IMR-90 (cell line): ENCODE measurements around the gene XCL1. TPM values are rescaled to one million over a fixed set of nuclear protein-coding genes. Genes with fewer than 3 reads are reported as not detected.

Experiments
- ATAC-seq: fragments of 200-7000 bp; cut with Tn5 transposase; 2 replicates; pipeline ENCODE4 v1.9.1; 2020; ENCODE audit warnings: low read depth, mild to moderate bottlenecking, moderate library complexity
- BruUV-seq: library from RNA; stranded (reverse); fragments of 400-500 nt; replicated peaks from 2 replicates; lab custom pipeline; 2021; lab: Mats Ljungman, UMichigan
- CTCF ChIA-PET: fragments of 300-600 bp; formaldehyde crosslinking; extraction: SDS; loops from one replicate; lab custom pipeline; 2021; ENCODE audit warnings: antibody characterized with exemption; lab: Yijun Ruan, JAX
- POLR2A ChIA-PET: fragments of 300-600 bp; sonication (Branson Sonifier 250); formaldehyde crosslinking; loops from one replicate; lab custom pipeline; 2022; ENCODE audit warnings: antibody characterized with exemption; ENCODE audit not compliant: unreplicated experiment; lab: Charles Lee
- DNase-seq: peaks from one replicate; pipeline ENCODE4 v3.0.0; 2013
- H2AFZ ChIP-seq: replicated peaks from 2 replicates; pipeline ENCODE3; 2013; ENCODE audit warnings: low read length, mild to moderate bottlenecking; ENCODE audit not compliant: poor library complexity
- H2AK5ac ChIP-seq: 2 replicates; pipeline ENCODE4 v1.6.1; 2013; ENCODE audit warnings: low read depth, low read length, inconsistent platforms
- H2AK9ac ChIP-seq: replicated peaks from 2 replicates; pipeline ENCODE3; 2013; ENCODE audit warnings: mild to moderate bottlenecking, low read depth, low read length, moderate library complexity; ENCODE audit not compliant: poor library complexity
- H2BK120ac ChIP-seq: 2 replicates; pipeline ENCODE4 v1.6.1; 2013; ENCODE audit warnings: low read depth, low read length, inconsistent platforms
- H2BK15ac ChIP-seq: 3 replicates; pipeline ENCODE4 v1.6.1; 2013; ENCODE audit warnings: low read depth, low read length, inconsistent platforms
- H2BK20ac ChIP-seq: 2 replicates; pipeline ENCODE4 v1.6.1; 2013; ENCODE audit warnings: low read depth, mild to moderate bottlenecking, inconsistent platforms, low read length, moderate library complexity
- H2BK5ac ChIP-seq: 2 replicates; pipeline ENCODE4 v1.6.1; 2013; ENCODE audit warnings: mild to moderate bottlenecking, low read depth, low read length, inconsistent platforms; ENCODE audit not compliant: poor library complexity, severe bottlenecking
- H3K14ac ChIP-seq: replicated peaks from 2 replicates; pipeline ENCODE4 v1.6.1; 2013; ENCODE audit warnings: low read depth, low read length, inconsistent platforms
- H3K18ac ChIP-seq: 2 replicates; pipeline ENCODE4 v1.6.1; 2013; ENCODE audit warnings: low read depth, low read length, control low read depth
- H3K23ac ChIP-seq: 2 replicates; pipeline ENCODE4 v1.6.1; 2013; ENCODE audit warnings: low read depth, low read length, inconsistent platforms
- H3K27ac ChIP-seq: 2 replicates; pipeline ENCODE4 v1.5.1; 2013; ENCODE audit warnings: mild to moderate bottlenecking, control low read depth, low read length; ENCODE audit not compliant: insufficient read depth
- H3K27me3 ChIP-seq: 2 replicates; pipeline ENCODE4 v1.6.1; 2013; ENCODE audit warnings: low read length; ENCODE audit not compliant: control insufficient read depth, insufficient read depth
- H3K36me3 ChIP-seq: 2 replicates; pipeline ENCODE4 v1.6.1; 2013; ENCODE audit warnings: low read length, mixed read lengths; ENCODE audit not compliant: control insufficient read depth, insufficient read depth
- H3K4ac ChIP-seq: 2 replicates; pipeline ENCODE4 v1.6.1; 2013; ENCODE audit warnings: low read depth, low read length, inconsistent platforms
- H3K4me1 ChIP-seq: 2 replicates; pipeline ENCODE4 v1.6.1; 2013; ENCODE audit warnings: low read length, mixed read lengths; ENCODE audit not compliant: control insufficient read depth, insufficient read depth
- H3K4me2 ChIP-seq: 2 replicates; pipeline ENCODE4 v1.6.1; 2013; ENCODE audit warnings: low read depth, mild to moderate bottlenecking, control low read depth, low read length, moderate library complexity
- H3K4me3 ChIP-seq: 2 replicates; pipeline ENCODE4 v1.5.1; 2013; ENCODE audit warnings: low read depth, mild to moderate bottlenecking, control low read depth, low read length, moderate library complexity; ENCODE audit not compliant: insufficient read depth
- H3K56ac ChIP-seq: 2 replicates; pipeline ENCODE4 v1.6.1; 2013; ENCODE audit warnings: low read length, inconsistent platforms; ENCODE audit not compliant: insufficient read depth; ENCODE audit errors: extremely low read depth
- H3K79me1 ChIP-seq, 2 experiments: 2 replicates each; pipeline ENCODE4 v1.6.1; 2013; ENCODE audit warnings: low read length in 2 of 2, inconsistent platforms in 1 of 2, low read depth in 1 of 2
- H3K9ac ChIP-seq: 2 replicates; pipeline ENCODE4 v1.6.1; 2013; ENCODE audit warnings: low read depth, low read length, control low read depth
- H3K9me1 ChIP-seq: 2 replicates; pipeline ENCODE4 v1.6.1; 2013; ENCODE audit warnings: low read length, inconsistent platforms; ENCODE audit not compliant: insufficient read depth
- H3K9me3 ChIP-seq: 2 replicates; pipeline ENCODE4 v1.6.1; 2013; ENCODE audit warnings: low read length; ENCODE audit not compliant: control insufficient read depth, insufficient read depth
- H4K20me1 ChIP-seq: 2 replicates; pipeline ENCODE4 v1.6.1; 2013; ENCODE audit warnings: low read length, inconsistent platforms; ENCODE audit not compliant: insufficient read depth
- H4K5ac ChIP-seq: 2 replicates; pipeline ENCODE4 v1.6.1; 2013; ENCODE audit warnings: mild to moderate bottlenecking, low read depth, low read length, control low read depth
- H4K8ac ChIP-seq, 2 experiments: 2 replicates each; pipeline ENCODE4 v1.6.1; 2013; ENCODE audit warnings: low read depth in 2 of 2, low read length in 2 of 2, control low read depth in 1 of 2, inconsistent platforms in 1 of 2
- H4K91ac ChIP-seq: 2 replicates; pipeline ENCODE4 v1.6.1; 2013; ENCODE audit warnings: low read depth, low read length, inconsistent platforms; ENCODE audit not compliant: insufficient read depth
- BHLHE40 ChIP-seq: fragments of 150-350 bp; IDR thresholded peaks from 2 replicates; pipeline ENCODE4 v1.6.1; 2016; ENCODE audit warnings: mild to moderate bottlenecking, low read depth, low read length
- CHD1 ChIP-seq: IDR thresholded peaks from 2 replicates; pipeline ENCODE4 v1.6.1; 2012; ENCODE audit warnings: low read depth, low read length, improper control_type of control experiment
- ELK1 ChIP-seq: fragments of 150-350 bp; IDR thresholded peaks from 2 replicates; pipeline ENCODE4 v1.6.1; 2016; ENCODE audit warnings: low read depth, mild to moderate bottlenecking, low read length, moderate library complexity, borderline replicate concordance
- FOS ChIP-seq: fragments of 150-350 bp; IDR thresholded peaks from 2 replicates; pipeline ENCODE4 v1.6.1; 2016; ENCODE audit warnings: low read depth, low read length
- NFE2L2 ChIP-seq: fragments of 150-350 bp; IDR thresholded peaks from 2 replicates; pipeline ENCODE4 v1.6.1; 2016; ENCODE audit warnings: low read depth, mild to moderate bottlenecking, low read length
- POLR2A ChIP-seq: IDR thresholded peaks from 2 replicates; pipeline ENCODE4 v1.6.1; 2012; ENCODE audit warnings: mild to moderate bottlenecking, low read depth, low read length
- RCOR1 ChIP-seq: IDR thresholded peaks from 2 replicates; pipeline ENCODE4 v1.6.1; 2012; ENCODE audit warnings: mild to moderate bottlenecking, low read length, improper control_type of control experiment; ENCODE audit not compliant: insufficient replicate concordance
- SMC3 ChIP-seq: fragments of 150-350 bp; IDR thresholded peaks from 2 replicates; pipeline ENCODE4 v1.6.1; 2016; ENCODE audit warnings: low read depth, mild to moderate bottlenecking, antibody characterized with exemption, low read length, moderate library complexity
- WGBS, 2 experiments: methylation state at CpG; one replicate each; pipeline versions ENCODE4 v1.1.5 to v1.1.7; 2013; ENCODE audit warnings: missing lambda C conversion rate in 2 of 2; ENCODE audit not compliant: insufficient read length in 1 of 2; ENCODE audit errors: extremely low coverage in 2 of 2; 5-methylcytosine and 5-hydroxymethylcytosine counted together
- dilution Hi-C: fragments of 300-500 bp; cut with HindIII; formaldehyde crosslinking; loops from one replicate; pipeline ENCODE4 v1.14.3; 2018; ENCODE audit warnings: low sequenced_read_pairs; ENCODE audit not compliant: unreplicated experiment
- in situ Hi-C: fragments of 300-500 bp; cut with MboI; formaldehyde crosslinking; loops from 3 replicates; pipeline ENCODE4 v1.14.3; 2019; ENCODE audit warnings: low sequenced_read_pairs, inconsistent platforms, mixed read lengths
- intact Hi-C: fragments of 100-400 bp; cut with micrococcal nuclease; formaldehyde crosslinking; loops from 2 replicates; pipeline ENCODE4 v1.10.0; 2022
- polyA plus RNA-seq, 3 experiments: library from polyadenylated mRNA; depleted of rRNA; stranded (reverse); fragments of >200 nt; gene quantifications; 2 replicates each; pipeline ENCODE4 v1.2.3, GENCODE V29; 2012; ENCODE audit warnings: low replicate concordance in 1 of 3
- total RNA-seq: library from RNA; depleted of rRNA; stranded (reverse); fragments of >200 nt; gene quantifications from 2 replicates; pipeline ENCODE4 v1.2.3, GENCODE V29; 2012

Gene XCL1
- total and polyA plus RNA-seq, 2 of the 4 experiments (the other 2 are of a cell fraction) = not detected

GRCh38 chr1:168550971-168551370 lies 25.4 kb upstream of the XCL1 start:
- Histone ChIP-seq H2AK5ac (no peak overlapping the region), H3K4me3 (no peak overlapping the region), H3K36me3 (no peaks in the 10 kb centered on the region), H2BK15ac (no peak overlapping the region), H4K91ac (no peak overlapping the region), H4K20me1 (no peaks in the 10 kb centered on the region), H3K9me3 (no peaks in the 10 kb centered on the region), H3K9ac (no peak overlapping the region), H3K18ac (no peak overlapping the region), H3K4me1 (no peaks in the 10 kb centered on the region), H3K4me2 (no peak overlapping the region), H2BK120ac (no peak overlapping the region), H3K14ac (no peak overlapping the region), H3K27ac (no peak overlapping the region), H3K4ac (no peak overlapping the region), H4K8ac (no peak overlapping the region), H3K79me1 (no peaks in the 10 kb centered on the region), H2AK9ac (no peak overlapping the region), H4K5ac (no peak overlapping the region), H2AFZ (no peak overlapping the region), H3K56ac (no peak overlapping the region), H2BK20ac (no peak overlapping the region), H2BK5ac (no peak overlapping the region), H3K27me3 (no peaks in the 10 kb centered on the region), H3K23ac (no peak overlapping the region), H3K9me1 (no peaks in the 10 kb centered on the region)
- TF ChIP-seq POLR2A (no peak), ELK1 (no peak), SMC3 (no peak), CHD1 (no peak), NFE2L2 (no peak), BHLHE40 (no peak), RCOR1 (no peak), FOS (no peak)
- intact Hi-C loops = no loop called here
- DNase-seq (no peak), ATAC-seq (no peak)
- in situ Hi-C loops = no loop called here
- 0% methylated on average over 1 of the region's 1 CpG; no CpG with 5 or more reads in 1 of the 2 experiments for WGBS, 2 experiments
- CTCF ChIA-PET = interaction anchor here (1.7 kb wide), 1 partner anchor 111 kb away, joined by 4 read pairs; no protein-coding TSS in a partner anchor
- BruUV-seq = no TSS peak
- POLR2A ChIA-PET = interaction anchor here (1.5 kb wide), 1 partner anchor 15 kb away, joined by 3 read pairs; no protein-coding TSS in a partner anchor
- dilution Hi-C loops = no loop called here
